Mesenchymal stem cell (in vitro differentiated cells and primary cell): ENCODE data around the gene B3GALT4.
"Not testable (repeated sequence)": the region's sequence is repeated elsewhere in the genome, so short reads cannot be mapped to it uniquely, and the experiment has no call there.

Experiments used
- DNase-seq: peaks from one replicate; pipeline ENCODE4 v3.0.0-alpha.2; 2013
- H2AFZ ChIP-seq: one replicate; pipeline ENCODE4 v1.6.1; 2013; ENCODE audit warnings: low read depth, mild to moderate bottlenecking, control low read depth, inconsistent platforms, low read length, moderate library complexity
- H2AK5ac ChIP-seq: 2 replicates; pipeline ENCODE4 v1.6.1; 2013; ENCODE audit warnings: low read length, moderate library complexity, mild to moderate bottlenecking, inconsistent platforms; ENCODE audit not compliant: severe bottlenecking
- H2BK120ac ChIP-seq: one replicate; pipeline ENCODE4 v1.6.1; 2013; ENCODE audit warnings: low read depth, mild to moderate bottlenecking, inconsistent platforms, low read length, moderate library complexity
- H2BK12ac ChIP-seq, 2 experiments: one replicate each; pipeline ENCODE4 v1.6.1; 2013; ENCODE audit warnings: inconsistent platforms in 2 of 2, low read length in 2 of 2, mild to moderate bottlenecking in 2 of 2, moderate library complexity in 2 of 2, control low read depth in 1 of 2
- H2BK15ac ChIP-seq: one replicate; pipeline ENCODE4 v1.6.1; 2013; ENCODE audit warnings: mild to moderate bottlenecking, low read depth, inconsistent platforms; ENCODE audit not compliant: poor library complexity, severe bottlenecking
- H2BK5ac ChIP-seq: 2 replicates; pipeline ENCODE4 v1.6.1; 2013; ENCODE audit warnings: low read depth, mild to moderate bottlenecking, low read length, control low read depth, inconsistent platforms; ENCODE audit not compliant: poor library complexity, severe bottlenecking
- H3K14ac ChIP-seq, 2 experiments: one replicate each; pipeline ENCODE4 v1.6.1; 2013; ENCODE audit warnings: inconsistent platforms in 2 of 2, low read length in 2 of 2, control low read depth in 1 of 2, mild to moderate bottlenecking in 1 of 2, moderate library complexity in 1 of 2
- H3K18ac ChIP-seq, 2 experiments: one replicate each; pipeline ENCODE4 v1.6.1; 2013; ENCODE audit warnings: inconsistent platforms in 2 of 2, low read length in 2 of 2, control low read depth in 1 of 2, low read depth in 1 of 2, mild to moderate bottlenecking in 1 of 2
- H3K23ac ChIP-seq, 2 experiments: one replicate each; pipeline ENCODE4 v1.6.1; 2013; ENCODE audit warnings: inconsistent platforms in 2 of 2, low read length in 2 of 2, mild to moderate bottlenecking in 2 of 2, moderate library complexity in 2 of 2, control low read depth in 1 of 2
- H3K27ac ChIP-seq: 2 replicates; pipeline ENCODE4 v1.5.1; 2013; ENCODE audit warnings: mild to moderate bottlenecking, moderate library complexity, low read length, control low read depth, inconsistent platforms; ENCODE audit not compliant: poor library complexity, severe bottlenecking
- H3K27me3 ChIP-seq, 2 experiments: 2 replicates each; pipeline versions ENCODE4 v1.6.1 to v1.7.0; 2013; ENCODE audit warnings: low read length in 2 of 2, mild to moderate bottlenecking in 2 of 2, moderate library complexity in 2 of 2, control low read depth in 1 of 2, inconsistent platforms in 1 of 2; ENCODE audit not compliant: control insufficient read depth in 1 of 2, insufficient read depth in 1 of 2
- H3K36me3 ChIP-seq, 2 experiments: 2 replicates each; pipeline versions ENCODE4 v1.6.1 to v1.7.0; 2013; ENCODE audit warnings: low read length in 2 of 2, control low read depth in 1 of 2, inconsistent platforms in 1 of 2, low read depth in 1 of 2, mild to moderate bottlenecking in 1 of 2; ENCODE audit not compliant: insufficient read depth in 2 of 2, control insufficient read depth in 1 of 2
- H3K4ac ChIP-seq, 2 experiments: one replicate each; pipeline ENCODE4 v1.6.1; 2013; ENCODE audit warnings: inconsistent platforms in 2 of 2, low read length in 2 of 2, mild to moderate bottlenecking in 2 of 2, moderate library complexity in 2 of 2, control low read depth in 1 of 2, low read depth in 1 of 2
- H3K4me1 ChIP-seq: 2 replicates; pipeline ENCODE4 v1.6.1; 2013; ENCODE audit warnings: low read depth, low read length, control low read depth; ENCODE audit not compliant: control insufficient read depth, insufficient read depth
- H3K4me2 ChIP-seq: 2 replicates; pipeline ENCODE4 v1.6.1; 2013; ENCODE audit warnings: low read length, mild to moderate bottlenecking, inconsistent platforms; ENCODE audit not compliant: poor library complexity, severe bottlenecking
- H3K4me3 ChIP-seq, 2 experiments: 2 replicates each; pipeline versions ENCODE4 v1.5.1 to v1.7.0; 2013; ENCODE audit warnings: low read length in 2 of 2, mild to moderate bottlenecking in 2 of 2, control low read depth in 1 of 2, low read depth in 1 of 2; ENCODE audit not compliant: insufficient read depth in 1 of 2
- H3K79me1 ChIP-seq: replicated peaks from 2 replicates; pipeline ENCODE4 v1.6.1; 2013; ENCODE audit warnings: mild to moderate bottlenecking, control low read depth, low read length, inconsistent platforms; ENCODE audit not compliant: poor library complexity, severe bottlenecking
- H3K9ac ChIP-seq: 2 replicates; pipeline ENCODE4 v1.7.0; 2013; ENCODE audit warnings: mild to moderate bottlenecking, low read length, moderate library complexity
- H3K9me3 ChIP-seq: 2 replicates; pipeline ENCODE4 v1.7.0; 2013; ENCODE audit warnings: mild to moderate bottlenecking, low read length; ENCODE audit not compliant: control insufficient read depth
- H4K8ac ChIP-seq: one replicate; pipeline ENCODE4 v1.6.1; 2013; ENCODE audit warnings: inconsistent platforms, mild to moderate bottlenecking, low read length, moderate library complexity
- H4K91ac ChIP-seq: one replicate; pipeline ENCODE4 v1.6.1; 2013; ENCODE audit warnings: mild to moderate bottlenecking, low read length, inconsistent platforms
- WGBS: methylation state at CpG from one replicate; pipeline ENCODE4 v1.1.7; 2013; ENCODE audit warnings: mixed read lengths; 5-methylcytosine and 5-hydroxymethylcytosine counted together

B3GALT4 gene

DNA sequence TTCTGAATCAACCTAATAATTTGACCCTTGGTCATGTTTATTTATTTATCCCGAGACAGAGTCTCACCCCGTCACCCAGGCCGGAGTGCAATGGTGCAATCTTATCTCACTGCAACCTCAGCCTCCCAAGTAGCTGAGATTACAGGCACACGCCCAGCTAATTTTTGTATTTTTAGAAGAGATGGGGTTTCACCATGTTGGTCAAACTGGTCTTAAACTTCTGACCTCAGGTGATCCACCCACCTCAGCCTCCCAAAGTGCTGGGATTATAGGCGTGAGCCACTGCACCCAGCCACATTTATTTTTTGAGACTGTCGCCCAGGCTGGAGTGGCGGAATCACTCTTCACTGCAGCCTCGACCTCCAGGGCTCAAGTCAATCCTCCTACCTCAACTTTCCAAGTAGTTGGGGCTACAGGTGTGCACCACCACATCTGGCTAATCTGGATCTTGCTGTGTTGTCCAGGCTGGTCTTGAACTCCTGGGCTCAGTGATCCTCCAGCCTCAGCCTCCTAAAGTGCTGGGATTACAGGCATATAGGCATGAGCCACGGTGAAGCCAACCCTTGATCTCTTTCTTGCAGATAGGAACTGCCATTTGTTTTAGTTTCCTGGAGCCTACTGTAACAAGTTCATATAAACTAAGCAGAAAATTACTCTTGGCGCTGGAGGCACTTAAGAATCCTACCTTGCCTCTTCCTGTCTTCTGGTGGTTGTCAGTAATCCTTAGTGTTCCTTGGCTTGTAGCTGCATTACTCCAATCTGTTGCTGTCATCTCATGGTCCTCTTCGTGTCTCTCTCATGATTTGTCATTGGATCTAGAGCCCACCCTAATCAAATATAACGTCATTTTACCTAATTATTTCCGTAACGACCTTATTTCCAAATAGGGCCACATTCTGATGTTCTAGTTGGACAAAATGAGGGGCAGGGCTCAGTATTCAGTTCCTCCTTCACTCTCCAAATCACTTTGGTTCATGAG is 2.7 kb upstream of the B3GALT4 start:
- H3K18ac ChIP-seq: no peak overlapping the region
- no peak overlapping the region for H2BK15ac ChIP-seq
- WGBS: 59% methylated on average over 14 of the region's 14 CpGs
- no peaks in the 10 kb centered on the region for H3K9me3 ChIP-seq
- H3K4me3 ChIP-seq: peak overlapping the region in 1 of 2 experiments; percentile 91
- H4K91ac ChIP-seq: peak overlapping the region; percentile 55
- peaks cover 41 to 67% of the 10 kb centered on the region in 2 experiments for H3K36me3 ChIP-seq
- peak overlapping the region; percentile 20 for H4K8ac ChIP-seq
- no peak overlapping the region for H3K4ac ChIP-seq
- peak overlapping the region in 1 of 2 experiments; percentile 42 for H2BK12ac ChIP-seq
- peaks cover 17% of the 10 kb centered on the region for H3K79me1 ChIP-seq
- peak overlapping the region; percentile 99 for H3K9ac ChIP-seq
- peak overlapping the region; percentile 74 for H3K4me2 ChIP-seq
- no peak overlapping the region for H3K23ac ChIP-seq
- no peak overlapping the region for H3K27ac ChIP-seq
- no peak overlapping the region for H2AFZ ChIP-seq
- peak overlapping the region in 1 of 2 experiments; percentile 36 for H3K14ac ChIP-seq
- no peak for DNase-seq
- H3K4me1 ChIP-seq: peaks cover 29% of the 10 kb centered on the region
- H2BK120ac ChIP-seq: no peak overlapping the region
- H2BK5ac ChIP-seq: no peak overlapping the region
- no peaks in the 10 kb centered on the region for H3K27me3 ChIP-seq
- H2AK5ac ChIP-seq: no peak overlapping the region

DNA sequence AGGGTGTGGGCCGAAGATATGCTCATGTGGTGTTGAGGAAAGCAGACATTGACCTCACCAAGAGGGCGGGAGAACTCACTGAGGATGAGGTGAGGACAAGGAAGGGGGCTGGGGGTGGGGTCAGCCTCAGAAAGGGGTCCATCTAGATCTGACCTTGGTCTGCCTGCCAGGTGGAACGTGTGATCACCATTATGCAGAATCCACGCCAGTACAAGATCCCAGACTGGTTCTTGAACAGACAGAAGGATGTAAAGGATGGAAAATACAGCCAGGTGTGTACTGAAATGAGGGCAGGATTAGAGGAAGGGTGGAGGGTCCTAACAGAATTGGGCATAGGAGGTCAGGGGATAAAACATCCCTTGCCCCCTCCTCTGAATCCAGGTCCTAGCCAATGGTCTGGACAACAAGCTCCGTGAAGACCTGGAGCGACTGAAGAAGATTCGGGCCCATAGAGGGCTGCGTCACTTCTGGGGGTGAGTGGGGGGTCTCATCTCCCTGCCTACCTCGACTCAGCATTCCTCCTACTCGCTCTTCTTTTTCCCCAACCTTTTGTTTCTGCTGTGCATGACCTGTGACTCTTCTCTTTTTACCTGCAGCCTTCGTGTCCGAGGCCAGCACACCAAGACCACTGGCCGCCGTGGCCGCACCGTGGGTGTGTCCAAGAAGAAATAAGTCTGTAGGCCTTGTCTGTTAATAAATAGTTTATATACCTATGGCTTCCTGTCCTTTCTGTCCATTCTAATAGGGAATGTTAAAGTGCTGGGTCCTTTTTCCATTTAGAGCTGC is 935 bp upstream of the B3GALT4 start:
- H2BK120ac ChIP-seq, H3K27me3 ChIP-seq, H2AK5ac ChIP-seq, H3K4ac ChIP-seq, H2BK15ac ChIP-seq, H3K9me3 ChIP-seq, H2BK5ac ChIP-seq, H3K79me1 ChIP-seq, H3K23ac ChIP-seq, H3K18ac ChIP-seq, H4K91ac ChIP-seq, DNase-seq, H4K8ac ChIP-seq, H2AFZ ChIP-seq, H3K14ac ChIP-seq, H2BK12ac ChIP-seq: not testable (repeated sequence)
- H3K27ac ChIP-seq: peak overlapping the region; percentile 61
- peak overlapping the region in 1 of 2 experiments; percentile 79 for H3K4me3 ChIP-seq
- H3K4me1 ChIP-seq: peaks cover 40% of the 10 kb centered on the region
- H3K36me3 ChIP-seq: peaks cover 57 to 76% of the 10 kb centered on the region in 2 experiments
- peak overlapping the region; percentile 99 for H3K9ac ChIP-seq
- 73% methylated on average over 11 of the region's 16 CpGs for WGBS
- H3K4me2 ChIP-seq: peak overlapping the region; percentile 62

DNA sequence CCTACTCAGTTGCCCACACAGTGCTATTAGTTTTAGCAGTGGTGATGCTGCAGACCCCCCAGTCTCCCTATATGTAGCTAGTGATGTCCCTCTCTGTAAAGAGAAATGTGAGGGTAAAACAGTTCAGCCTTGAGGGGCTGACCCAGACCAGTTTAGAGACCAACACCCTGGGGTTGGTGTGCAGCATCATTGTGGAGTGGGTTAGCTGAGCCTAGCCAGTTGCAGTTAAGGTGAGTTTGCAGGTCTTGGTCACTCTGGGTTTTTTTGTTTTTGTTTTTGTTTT is 401 bp upstream of the B3GALT4 start:
- Histone ChIP-seq H3K9me3 (no peaks in the 10 kb centered on the region), H3K4me3 (peak overlapping the region in 1 of 2 experiments; percentile 79), H2BK15ac (no peak overlapping the region), H4K91ac (no peak overlapping the region), H3K23ac (no peak overlapping the region), H3K27me3 (no peaks in the 10 kb centered on the region), H2BK5ac (no peak overlapping the region), H2BK12ac (no peak overlapping the region), H3K4me2 (peak overlapping the region; percentile 62), H3K9ac (peak overlapping the region; percentile 99), H3K4ac (no peak overlapping the region), H3K36me3 (peaks cover 61 to 81% of the 10 kb centered on the region in 2 experiments), H4K8ac (no peak overlapping the region), H3K4me1 (peaks cover 40% of the 10 kb centered on the region), H3K18ac (no peak overlapping the region), H3K27ac (peak overlapping the region; percentile 61), H2AFZ (no peak overlapping the region), H3K79me1 (peaks cover 4% of the 10 kb centered on the region), H2AK5ac (no peak overlapping the region), H3K14ac (no peak overlapping the region), H2BK120ac (peak overlapping the region; percentile 43)
- DNase-seq: peak; percentile 26
